ENCODE data around the gene BNIP5. TPM values are rescaled to one million over a fixed set of nuclear protein-coding genes. Genes with fewer than 3 reads are reported as not detected.

The BNIP5 gene
- total RNA-seq, 1 donor from 2014 or later = not detected

DNA sequence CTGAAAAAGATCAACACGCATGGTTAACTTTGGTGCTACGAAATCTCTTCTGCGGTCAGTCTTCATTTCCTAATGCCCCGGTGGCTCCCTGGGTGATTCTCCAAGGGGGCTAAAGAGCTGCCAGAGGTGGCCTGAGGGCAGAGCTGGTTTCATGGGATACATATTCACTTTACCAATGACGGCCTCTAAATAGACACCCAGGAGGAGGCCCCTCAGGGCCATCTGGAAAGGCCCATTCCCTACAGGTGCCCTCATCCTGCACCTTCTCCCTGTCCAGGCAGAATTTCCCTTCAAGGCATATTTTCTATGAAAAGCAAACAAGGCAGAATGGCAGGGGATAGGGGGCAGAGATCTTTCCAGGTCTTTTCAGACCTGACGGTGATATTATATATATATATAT, 12.5 kb downstream of the BNIP5 start:
- Histone ChIP-seq H3K27me3 (ENCODE audit: low read depth) (no peaks in the 10 kb centered on the region), H3K36me3 (no peaks in the 10 kb centered on the region), H3K27ac (no peak overlapping the region), H3K4me3 (no peak overlapping the region), H3K9me3 (no peaks in the 10 kb centered on the region), H3K4me1 (no peaks in the 10 kb centered on the region)
- TF ChIP-seq, protein P1, sequence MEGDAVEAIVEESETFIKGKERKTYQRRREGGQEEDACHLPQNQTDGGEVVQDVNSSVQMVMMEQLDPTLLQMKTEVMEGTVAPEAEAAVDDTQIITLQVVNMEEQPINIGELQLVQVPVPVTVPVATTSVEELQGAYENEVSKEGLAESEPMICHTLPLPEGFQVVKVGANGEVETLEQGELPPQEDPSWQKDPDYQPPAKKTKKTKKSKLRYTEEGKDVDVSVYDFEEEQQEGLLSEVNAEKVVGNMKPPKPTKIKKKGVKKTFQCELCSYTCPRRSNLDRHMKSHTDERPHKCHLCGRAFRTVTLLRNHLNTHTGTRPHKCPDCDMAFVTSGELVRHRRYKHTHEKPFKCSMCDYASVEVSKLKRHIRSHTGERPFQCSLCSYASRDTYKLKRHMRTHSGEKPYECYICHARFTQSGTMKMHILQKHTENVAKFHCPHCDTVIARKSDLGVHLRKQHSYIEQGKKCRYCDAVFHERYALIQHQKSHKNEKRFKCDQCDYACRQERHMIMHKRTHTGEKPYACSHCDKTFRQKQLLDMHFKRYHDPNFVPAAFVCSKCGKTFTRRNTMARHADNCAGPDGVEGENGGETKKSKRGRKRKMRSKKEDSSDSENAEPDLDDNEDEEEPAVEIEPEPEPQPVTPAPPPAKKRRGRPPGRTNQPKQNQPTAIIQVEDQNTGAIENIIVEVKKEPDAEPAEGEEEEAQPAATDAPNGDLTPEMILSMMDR (IDR thresholded peaks at IDR 0.05) = no peak
- DNase-seq (no peak), ATAC-seq (no peak)
- intact Hi-C loops (cut with DNase I) = no loop called here

DNA sequence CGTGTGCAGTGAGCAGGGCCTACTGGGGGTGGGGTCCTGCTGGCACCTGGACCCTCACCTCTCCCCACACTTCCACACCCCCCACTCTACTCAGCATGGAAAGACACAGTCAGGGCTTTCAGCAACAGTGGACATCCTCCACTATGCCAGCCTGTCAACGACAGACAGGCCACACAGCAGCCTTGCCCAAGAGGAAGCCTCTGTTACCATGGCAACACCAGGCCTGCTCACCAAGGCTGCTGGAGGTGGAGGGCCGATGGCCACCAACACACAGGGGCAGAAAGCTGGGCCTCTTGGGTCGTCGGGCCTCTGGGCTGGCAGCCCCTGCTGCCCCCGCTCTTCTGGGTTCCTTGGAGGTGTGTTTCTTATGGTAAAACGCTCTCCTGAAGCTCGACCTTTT, 13.6 kb downstream of the BNIP5 start:
- Histone ChIP-seq H3K9me3 (no peaks in the 10 kb centered on the region), H3K4me1 (no peaks in the 10 kb centered on the region), H3K27me3 (ENCODE audit: low read depth) (no peaks in the 10 kb centered on the region), H3K4me3 (no peak overlapping the region), H3K27ac (no peak overlapping the region), H3K36me3 (no peaks in the 10 kb centered on the region)
- DNase-seq = no peak
- intact Hi-C loops (cut with DNase I) = no loop called here
- TF ChIP-seq, protein P1 (IDR thresholded peaks at IDR 0.05) = no peak
- ATAC-seq = no peak

DNA sequence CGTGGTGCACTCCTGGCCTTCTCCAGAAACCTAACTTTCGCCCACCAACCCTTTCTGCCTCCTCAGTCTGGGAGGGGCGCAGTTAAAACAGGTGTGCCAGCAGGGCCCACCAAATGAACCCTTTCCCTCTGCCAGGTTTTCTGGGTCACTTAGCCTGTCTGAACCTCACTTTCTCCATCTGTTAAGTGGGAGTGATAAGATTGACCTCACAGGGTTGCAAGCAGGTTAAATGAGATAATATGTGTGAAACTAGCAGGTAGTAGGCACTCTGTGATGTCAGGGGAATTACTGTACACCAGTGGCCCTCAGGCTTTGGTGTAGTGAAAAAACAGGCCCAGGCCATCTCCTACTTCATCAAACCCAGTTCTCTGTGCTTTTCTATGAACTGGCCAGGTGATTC, 14.1 kb downstream of the BNIP5 start:
- H3K27ac ChIP-seq = no peak overlapping the region
- TF ChIP-seq, protein P1 (IDR thresholded peaks at IDR 0.05) = no peak
- no peaks in the 10 kb centered on the region for H3K27me3 ChIP-seq (ENCODE audit: low read depth)
- H3K9me3 ChIP-seq = no peaks in the 10 kb centered on the region
- DNase-seq (no peak), ATAC-seq (no peak)
- H3K4me1 ChIP-seq = no peaks in the 10 kb centered on the region
- no peak overlapping the region for H3K4me3 ChIP-seq
- H3K36me3 ChIP-seq = no peaks in the 10 kb centered on the region
- intact Hi-C loops (cut with DNase I) = no loop called here

DNA sequence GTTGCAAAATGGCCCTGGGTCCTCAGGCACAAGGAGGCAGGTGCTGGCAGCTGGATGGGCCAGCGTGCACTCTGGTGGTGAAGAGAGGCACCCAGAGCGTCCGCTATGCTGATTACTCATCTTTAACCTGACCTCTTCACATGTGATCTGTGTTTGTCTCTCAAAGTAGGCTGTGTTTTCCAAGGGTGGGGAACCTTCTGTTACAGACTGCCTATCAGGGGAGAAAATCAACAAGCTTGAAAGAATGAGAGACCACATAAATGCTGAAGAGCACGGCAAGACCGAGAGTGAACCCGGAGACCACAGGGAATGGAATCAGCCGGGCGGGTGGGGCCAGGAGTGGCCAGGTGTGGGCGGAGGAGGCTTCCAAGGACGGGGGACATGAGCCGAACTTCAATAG, 16.2 kb downstream of the BNIP5 start:
- Histone ChIP-seq H3K4me1 (no peaks in the 10 kb centered on the region), H3K9me3 (no peaks in the 10 kb centered on the region), H3K36me3 (no peaks in the 10 kb centered on the region), H3K27ac (no peak overlapping the region), H3K27me3 (ENCODE audit: low read depth) (no peaks in the 10 kb centered on the region), H3K4me3 (no peak overlapping the region)
- no peak for ATAC-seq
- intact Hi-C loops (cut with DNase I) = no loop called here
- TF ChIP-seq, protein P1 (IDR thresholded peaks at IDR 0.05) = no peak
- no peak for DNase-seq

GRCh38 chr6:36319821-36320220, 16.9 kb downstream of the BNIP5 start:
- Histone ChIP-seq H3K27me3 (ENCODE audit: low read depth) (no peaks in the 10 kb centered on the region), H3K9me3 (no peaks in the 10 kb centered on the region), H3K27ac (no peak overlapping the region), H3K4me1 (no peaks in the 10 kb centered on the region), H3K36me3 (no peaks in the 10 kb centered on the region), H3K4me3 (no peak overlapping the region)
- no peak for DNase-seq
- TF ChIP-seq, protein P1 (IDR thresholded peaks at IDR 0.05) = no peak
- ATAC-seq = no peak
- intact Hi-C loops (cut with DNase I) = no loop called here

- no peaks in the 10 kb centered on the region for H3K9me3 ChIP-seq
- DNase-seq (no peak), ATAC-seq (no peak)
- no peak overlapping the region for H3K27ac ChIP-seq
- H3K27me3 ChIP-seq (ENCODE audit: low read depth) = no peaks in the 10 kb centered on the region
- no peak overlapping the region for H3K4me3 ChIP-seq
- TF ChIP-seq, protein P1 (IDR thresholded peaks at IDR 0.05) = no peak
- intact Hi-C loops (cut with DNase I) = no loop called here
- no peaks in the 10 kb centered on the region for H3K4me1 ChIP-seq
- no peaks in the 10 kb centered on the region for H3K36me3 ChIP-seq
Observed at GRCh38 chr6:36319436-36319762, 17.3 kb downstream of the BNIP5 start.

All from lower lobe of right lung (tissue), 2 donors.